Stimulated activated effector memory CD8-positive, alpha-beta T cell treated with anti-CD3 and anti-CD28 coated beads, Interleukin-12 subunit alpha, Interleukin-12 subunit beta, amount 100 ng/mL, for 72 hours (primary cell): ENCODE data around the gene TUBA3E.
A peak's percentile ranks its signal among the peaks of the same experiment; 100 is the strongest.
"Not testable (repeated sequence)": the region's sequence is repeated elsewhere in the genome, so short reads cannot be mapped to it uniquely, and the experiment has no call there.

Source experiments
- ATAC-seq: fragments of 150-1000 bp; cut with Tn5 transposase; 2 replicates; pipeline ENCODE4 v1.10.0; 2021
- DNase-seq, 2 donors: peaks; one replicate each; pipeline ENCODE4 v3.0.0; 2021 to 2022; ENCODE audit warnings: low spot score in 2 of 2
- H3K27ac Mint-ChIP-seq: one replicate; pipeline ENCODE4 v1.8.0; 2022; ENCODE audit warnings: mild to moderate bottlenecking, mixed read lengths
- H3K36me3 Mint-ChIP-seq: one replicate; pipeline ENCODE4 v1.8.0; 2022; ENCODE audit warnings: mild to moderate bottlenecking, mixed read lengths
- H3K4me1 Mint-ChIP-seq: one replicate; pipeline ENCODE4 v1.8.0; 2022; ENCODE audit warnings: mixed read lengths
- H3K4me3 Mint-ChIP-seq: one replicate; pipeline ENCODE4 v1.8.0; 2022; ENCODE audit warnings: mild to moderate bottlenecking, mixed read lengths
- H3K9me3 Mint-ChIP-seq: one replicate; pipeline ENCODE4 v1.8.0; 2022; ENCODE audit warnings: mixed read lengths

TUBA3E gene

DNA sequence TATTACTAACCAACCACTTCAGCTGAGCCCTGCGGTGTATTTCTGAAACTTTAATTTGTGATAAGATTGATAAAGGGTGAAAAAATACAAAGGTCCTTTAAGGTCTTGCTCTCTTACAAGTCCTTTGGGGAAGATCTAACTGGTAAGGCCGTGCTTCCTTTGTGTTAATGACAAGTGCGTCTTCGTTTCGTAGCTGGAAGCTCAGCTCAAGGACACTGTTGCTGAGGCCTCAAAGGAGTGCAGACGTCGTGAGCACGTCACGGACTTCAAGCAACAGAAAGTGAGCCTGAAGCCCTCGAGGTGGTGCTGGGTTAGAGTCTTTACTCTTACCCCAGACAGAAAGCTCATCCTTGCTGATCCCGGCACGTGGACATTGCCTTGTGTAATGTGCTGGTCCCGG is 8.8 kb upstream of the TUBA3E start:
- H3K9me3 Mint-ChIP-seq, H3K4me3 Mint-ChIP-seq, H3K36me3 Mint-ChIP-seq, H3K27ac Mint-ChIP-seq, H3K4me1 Mint-ChIP-seq, ATAC-seq, DNase-seq: not testable (repeated sequence)

DNA sequence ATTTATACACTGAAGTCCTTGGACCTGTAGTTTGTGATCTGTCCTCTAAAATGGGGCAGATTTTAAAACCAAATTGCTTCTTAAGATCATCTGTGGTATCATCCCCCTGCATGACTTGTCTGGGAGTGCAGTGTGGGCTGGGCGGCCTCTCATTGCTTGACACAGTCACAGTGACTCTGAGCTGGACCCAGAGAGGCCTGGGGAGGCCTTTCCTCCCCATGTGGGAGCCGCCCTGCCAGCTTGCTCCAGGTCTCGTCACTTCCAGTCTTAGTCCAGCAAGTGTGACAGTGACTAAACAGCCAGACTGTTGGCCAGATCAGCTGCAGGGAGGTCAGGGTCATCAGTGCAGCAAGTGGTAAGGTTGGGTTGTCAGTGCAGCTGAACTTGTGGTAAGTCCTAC is 4.9 kb upstream of the TUBA3E start:
- ATAC-seq, H3K4me1 Mint-ChIP-seq, H3K9me3 Mint-ChIP-seq, H3K27ac Mint-ChIP-seq, H3K36me3 Mint-ChIP-seq, H3K4me3 Mint-ChIP-seq, DNase-seq: not testable (repeated sequence)

DNA sequence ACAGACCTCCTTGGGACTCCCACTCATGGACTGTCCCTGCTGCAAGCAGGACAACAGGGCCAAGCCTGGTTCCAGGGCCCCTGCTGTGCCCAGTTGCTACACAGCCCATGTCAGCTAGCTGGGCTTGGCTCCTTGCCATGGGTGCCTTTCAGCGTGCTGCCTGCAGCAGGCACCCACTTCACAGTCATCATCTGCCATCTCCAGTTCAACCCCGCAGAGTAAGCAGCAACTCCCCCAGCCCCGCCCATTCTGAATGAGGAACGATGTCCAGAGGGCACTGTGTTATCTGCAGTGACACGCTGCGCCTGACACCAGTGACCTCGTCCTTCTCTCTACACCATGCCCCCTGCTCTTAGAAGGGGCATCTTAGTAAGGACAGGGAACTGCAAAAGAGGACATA is 4.3 kb upstream of the TUBA3E start:
- not testable (repeated sequence) for ATAC-seq, H3K9me3 Mint-ChIP-seq, H3K36me3 Mint-ChIP-seq, DNase-seq, H3K27ac Mint-ChIP-seq, H3K4me1 Mint-ChIP-seq, H3K4me3 Mint-ChIP-seq

DNA sequence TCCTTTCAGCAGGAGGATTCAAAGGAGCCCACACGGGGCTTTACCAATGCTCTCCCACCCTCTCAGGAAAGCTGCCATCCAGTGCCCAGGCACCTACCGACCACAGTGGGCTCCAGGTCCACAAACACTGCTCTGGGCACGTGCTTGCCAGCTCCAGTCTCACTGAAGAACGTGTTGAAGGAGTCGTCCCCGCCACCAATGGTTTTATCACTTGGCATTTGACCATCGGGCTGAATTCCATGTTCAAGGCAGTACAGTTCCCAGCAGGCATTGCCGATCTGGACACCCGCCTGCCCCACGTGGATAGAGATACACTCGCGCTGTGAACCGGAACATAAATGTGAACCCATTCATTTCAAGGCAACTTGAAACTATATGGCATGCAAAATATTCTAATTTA is 2.2 kb downstream of the TUBA3E start:
- not testable (repeated sequence) for H3K36me3 Mint-ChIP-seq, ATAC-seq, DNase-seq, H3K27ac Mint-ChIP-seq, H3K9me3 Mint-ChIP-seq, H3K4me1 Mint-ChIP-seq, H3K4me3 Mint-ChIP-seq

DNA sequence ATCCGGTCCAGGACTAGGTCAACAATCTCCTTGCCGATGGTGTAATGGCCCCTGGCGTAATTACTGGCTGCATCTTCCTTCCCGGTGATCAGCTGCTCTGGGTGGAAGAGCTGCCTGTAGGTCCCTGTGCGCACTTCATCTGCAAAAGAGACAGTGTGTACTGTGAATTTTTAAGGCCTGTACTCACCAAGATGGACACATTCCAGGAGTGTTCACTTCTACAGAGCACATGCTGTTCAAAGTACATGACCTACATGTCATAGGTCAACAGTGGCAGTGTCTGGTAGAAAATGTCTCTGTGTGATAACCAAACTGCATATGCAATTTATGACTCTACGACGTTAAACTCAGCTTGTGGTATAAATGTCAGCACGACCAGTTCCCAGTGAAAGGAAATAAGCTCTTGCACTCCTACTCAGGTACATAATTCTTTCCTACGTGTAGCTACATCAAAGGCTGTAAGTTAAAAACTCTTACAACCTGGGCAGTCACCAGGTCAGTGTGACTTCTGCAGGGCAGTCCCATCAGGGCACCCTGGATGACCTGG is 3.1 kb downstream of the TUBA3E start:
- not testable (repeated sequence) for H3K9me3 Mint-ChIP-seq, ATAC-seq, H3K4me1 Mint-ChIP-seq, H3K4me3 Mint-ChIP-seq, H3K27ac Mint-ChIP-seq
- H3K36me3 Mint-ChIP-seq: peaks cover 14% of the 10 kb centered on the region
- DNase-seq: peak in 1 of 2 donors; percentile 25

DNA sequence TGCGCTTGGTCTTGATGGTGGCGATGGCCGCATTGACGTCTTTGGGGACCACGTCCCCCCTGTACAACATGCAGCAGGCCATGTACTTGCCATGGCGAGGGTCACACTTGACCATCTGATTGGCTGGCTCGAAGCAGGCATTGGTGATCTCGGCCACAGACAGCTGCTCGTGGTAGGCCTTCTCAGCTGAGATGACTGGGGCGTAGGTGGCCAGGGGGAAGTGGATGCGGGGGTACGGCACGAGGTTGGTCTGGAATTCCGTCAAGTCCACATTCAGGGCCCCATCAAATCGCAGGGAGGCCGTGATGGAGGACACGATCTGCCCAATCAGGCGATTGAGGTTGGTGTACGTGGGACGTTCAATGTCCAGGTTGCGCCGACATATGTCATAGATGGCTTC is 4.4 kb downstream of the TUBA3E start:
- H3K4me3 Mint-ChIP-seq, ATAC-seq, H3K9me3 Mint-ChIP-seq, H3K27ac Mint-ChIP-seq, H3K4me1 Mint-ChIP-seq: not testable (repeated sequence)
- peak in 1 of 2 donors; percentile 45 for DNase-seq
- peaks cover 14% of the 10 kb centered on the region for H3K36me3 Mint-ChIP-seq

DNA sequence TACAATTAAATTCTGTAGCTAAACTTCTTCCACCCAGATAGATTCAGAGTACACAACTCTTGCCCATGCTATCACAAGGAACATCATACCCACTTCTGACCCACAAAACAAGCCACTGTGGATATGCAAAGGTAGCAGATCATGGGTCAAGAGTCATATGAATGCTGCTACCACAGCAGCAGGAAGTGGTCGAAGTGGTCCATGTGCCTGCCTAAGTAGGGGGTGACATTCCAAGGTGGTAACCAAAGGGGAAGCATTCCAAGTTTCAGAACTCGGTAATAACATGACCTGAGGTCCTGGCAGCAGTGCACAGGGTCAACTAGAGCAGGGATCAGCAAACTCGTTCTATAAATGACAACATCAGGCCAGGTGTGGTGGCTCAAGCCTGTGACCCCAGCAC is 5.8 kb downstream of the TUBA3E start:
- H3K27ac Mint-ChIP-seq, H3K4me1 Mint-ChIP-seq, H3K9me3 Mint-ChIP-seq, H3K4me3 Mint-ChIP-seq, ATAC-seq: not testable (repeated sequence)
- DNase-seq: peak in 1 of 2 donors; percentile 38
- peaks cover 14% of the 10 kb centered on the region for H3K36me3 Mint-ChIP-seq

DNA sequence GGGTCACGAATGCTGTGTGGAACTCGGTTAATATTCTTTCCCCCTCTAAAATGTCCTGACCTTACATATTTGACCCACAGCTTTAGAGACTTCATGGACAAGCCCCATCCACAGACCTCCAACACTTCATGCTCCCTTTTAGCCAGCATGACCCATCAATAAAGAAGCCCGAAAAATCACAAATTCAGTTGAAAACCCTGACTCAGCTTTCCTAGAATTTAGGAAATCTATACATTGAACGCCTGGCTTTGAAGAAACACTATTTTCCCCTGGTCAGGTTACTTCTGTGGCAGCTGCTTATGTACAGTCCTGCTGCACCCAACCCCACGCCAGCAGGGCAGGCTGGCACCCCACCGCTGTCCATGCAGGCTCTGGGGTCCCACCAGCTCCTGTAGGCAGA is 6.9 kb downstream of the TUBA3E start:
- not testable (repeated sequence) for ATAC-seq, H3K4me1 Mint-ChIP-seq, H3K9me3 Mint-ChIP-seq, H3K4me3 Mint-ChIP-seq, H3K27ac Mint-ChIP-seq
- peak in 1 of 2 donors; percentile 29 for DNase-seq
- peaks cover 17% of the 10 kb centered on the region for H3K36me3 Mint-ChIP-seq

DNA sequence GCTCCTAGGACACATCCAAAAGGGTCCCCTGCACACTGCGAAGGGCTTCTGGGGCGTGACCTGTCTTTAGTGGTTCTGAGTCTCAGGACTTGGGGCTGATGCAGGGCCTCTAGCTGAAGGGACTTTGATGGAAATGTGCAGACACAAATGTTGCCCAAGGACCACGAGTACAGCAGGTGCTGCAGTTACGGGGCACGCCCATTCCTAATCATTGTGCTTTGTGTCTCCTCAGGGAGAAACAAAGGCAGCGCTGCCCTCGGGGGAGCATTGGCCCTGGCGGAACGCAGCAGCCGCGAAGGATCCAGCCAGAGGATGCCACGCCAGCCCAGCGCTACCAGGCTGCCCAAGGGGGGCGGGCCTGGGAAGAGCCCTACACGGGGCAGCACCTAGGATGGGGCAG is 8.0 kb downstream of the TUBA3E start:
- ATAC-seq: no peak
- no peak overlapping the region for H3K4me3 Mint-ChIP-seq

DNA sequence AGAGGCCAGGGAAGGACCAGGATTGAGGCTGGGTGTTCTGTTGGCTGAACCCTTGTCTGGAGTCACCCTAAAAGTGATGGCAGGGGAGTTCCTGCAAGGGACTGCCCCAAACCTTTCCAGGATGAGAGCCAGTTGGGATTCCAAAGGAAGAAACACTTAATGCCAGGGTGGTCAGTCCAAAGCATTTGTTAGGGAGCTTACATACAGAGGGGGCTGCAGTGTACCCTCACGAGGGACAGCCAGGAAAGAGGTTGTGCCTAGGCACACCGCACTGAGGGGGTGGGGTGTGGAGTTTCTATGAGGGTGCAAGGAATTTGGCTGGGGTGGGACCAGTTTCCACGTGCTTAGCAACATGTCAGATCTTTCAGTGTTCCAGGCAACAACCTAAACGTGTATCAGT is 9.3 kb downstream of the TUBA3E start:
- not testable (repeated sequence) for H3K4me1 Mint-ChIP-seq, ATAC-seq, DNase-seq, H3K4me3 Mint-ChIP-seq, H3K9me3 Mint-ChIP-seq, H3K27ac Mint-ChIP-seq
- peaks cover 30% of the 10 kb centered on the region for H3K36me3 Mint-ChIP-seq

More for the DNA sequence above, 8.0 kb downstream of the TUBA3E start:
- Mint-ChIP-seq H3K36me3 (peaks cover 23% of the 10 kb centered on the region), H3K9me3 (no peaks in the 10 kb centered on the region), H3K27ac (no peak overlapping the region), H3K4me1 (peaks cover 7% of the 10 kb centered on the region)
- DNase-seq: peak in 1 of 2 donors; percentile 43

DNA sequence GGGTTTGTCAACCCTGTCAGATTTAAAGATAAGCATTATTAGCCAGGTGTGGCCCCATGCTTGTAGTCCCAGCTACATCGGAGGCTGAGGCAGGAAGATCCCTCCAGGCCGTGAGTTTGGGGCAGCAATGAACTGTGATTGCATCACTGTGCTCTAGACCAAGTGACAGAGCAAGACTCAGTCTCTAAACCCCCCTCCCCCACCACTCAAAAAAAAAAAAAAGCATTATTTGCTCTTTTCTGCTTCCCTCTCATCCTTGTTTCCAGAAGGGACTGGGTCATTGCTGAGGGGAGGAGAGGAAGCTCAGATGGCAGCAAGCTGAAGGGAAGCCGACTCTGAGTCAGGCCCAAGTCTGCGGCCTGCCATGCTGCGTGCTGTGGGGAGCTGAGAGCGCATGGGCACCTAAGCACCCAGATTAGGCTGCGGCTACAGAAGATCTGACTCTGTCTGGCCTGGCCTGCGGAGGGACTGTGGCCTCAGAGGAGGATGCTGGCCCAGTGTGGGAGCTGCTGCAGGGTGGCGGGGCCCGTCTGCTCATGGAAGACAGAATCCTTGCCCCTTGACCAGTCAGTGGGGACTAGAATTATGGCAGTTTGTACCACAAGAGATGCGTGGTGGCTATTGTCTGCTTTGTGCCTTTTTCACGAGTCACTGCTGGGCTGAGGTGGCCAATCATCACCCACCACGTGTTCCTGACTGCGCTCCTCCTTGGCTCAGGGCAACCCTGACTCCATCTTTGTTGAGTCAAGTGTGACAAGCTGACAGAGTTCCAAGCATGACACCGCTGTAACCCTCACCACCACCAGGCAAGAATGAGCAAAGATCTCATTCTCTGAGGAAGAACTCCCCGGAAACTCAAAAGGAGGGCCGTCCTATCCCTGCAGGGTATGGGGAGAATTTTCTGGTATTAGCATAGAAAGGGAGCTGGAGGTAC is 10.1 kb downstream of the TUBA3E start:
- H3K4me3 Mint-ChIP-seq, ATAC-seq, H3K27ac Mint-ChIP-seq, DNase-seq, H3K9me3 Mint-ChIP-seq: not testable (repeated sequence)
- Mint-ChIP-seq H3K4me1 (peaks cover 18% of the 10 kb centered on the region), H3K36me3 (peaks cover 34% of the 10 kb centered on the region)

DNA sequence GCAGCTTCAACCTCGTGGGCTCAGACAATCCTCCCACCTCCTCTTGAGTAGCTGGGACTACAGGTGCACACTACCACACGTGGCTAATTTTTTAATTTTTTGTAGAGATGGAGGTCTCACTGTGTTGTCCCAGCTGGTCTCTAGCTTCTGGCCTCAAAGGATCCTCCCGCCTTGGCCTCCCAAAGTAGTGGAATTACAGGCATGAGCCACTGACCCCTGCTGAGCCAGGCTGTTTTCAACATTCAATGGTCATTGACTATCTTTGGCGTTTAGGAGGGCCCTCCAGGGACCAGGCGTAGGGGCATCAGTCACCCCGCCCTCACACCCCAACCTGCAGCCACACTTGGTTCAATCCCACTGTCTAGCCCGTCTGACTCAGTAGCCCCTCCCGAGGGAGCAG is 11.0 kb downstream of the TUBA3E start:
- H3K27ac Mint-ChIP-seq: no peak overlapping the region
- H3K9me3 Mint-ChIP-seq: no peaks in the 10 kb centered on the region

DNA sequence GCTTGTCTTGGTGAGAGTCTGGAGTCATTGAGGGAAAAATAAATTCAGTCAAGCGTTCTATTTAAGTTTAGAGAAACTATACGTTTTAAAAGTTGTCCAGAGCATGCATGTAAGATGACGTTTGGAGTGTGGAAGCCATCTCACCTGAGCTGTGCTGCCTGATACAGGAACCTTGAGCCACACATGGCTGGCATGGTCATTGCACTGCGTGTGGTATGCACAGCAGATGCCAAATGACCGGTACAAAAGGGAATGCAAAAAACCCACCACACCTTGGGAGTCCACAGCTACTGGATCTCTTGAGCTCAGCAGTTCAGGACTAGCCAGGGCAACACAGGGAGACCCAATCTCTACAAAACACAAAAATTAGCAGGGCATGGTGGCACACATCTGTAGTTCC is 11.8 kb downstream of the TUBA3E start:
- H3K9me3 Mint-ChIP-seq: no peaks in the 10 kb centered on the region
- peaks cover 39% of the 10 kb centered on the region for H3K36me3 Mint-ChIP-seq
- H3K4me3 Mint-ChIP-seq: no peak overlapping the region
- DNase-seq (no peak), ATAC-seq (no peak)
- peak overlapping the region; percentile 74 for H3K27ac Mint-ChIP-seq
- peaks cover 19% of the 10 kb centered on the region for H3K4me1 Mint-ChIP-seq

More for the DNA sequence above, 11.0 kb downstream of the TUBA3E start:
- DNase-seq (no peak), ATAC-seq (no peak)
- Mint-ChIP-seq H3K4me1 (peaks cover 19% of the 10 kb centered on the region), H3K4me3 (no peak overlapping the region), H3K36me3 (peaks cover 36% of the 10 kb centered on the region)

DNA sequence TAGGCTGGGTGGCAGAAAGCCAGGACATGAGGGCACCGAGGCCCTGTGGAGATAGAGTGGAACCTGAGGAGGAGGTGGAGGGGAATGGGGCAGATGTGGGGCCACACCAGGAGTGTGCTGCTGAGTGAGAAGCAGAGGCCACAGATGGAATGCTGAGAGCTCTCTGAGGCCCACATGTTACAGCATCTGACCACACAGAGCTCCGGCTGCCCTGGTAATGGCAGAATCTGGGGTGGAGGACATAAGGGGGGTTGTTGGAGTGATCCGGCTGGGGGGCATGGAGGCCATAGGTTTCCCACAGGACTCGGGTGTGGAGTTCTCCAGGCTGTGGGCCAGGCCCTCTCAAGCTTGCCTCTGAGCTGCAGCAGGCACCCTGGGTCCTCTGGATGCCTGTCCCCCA is 12.3 kb downstream of the TUBA3E start:
- Mint-ChIP-seq H3K36me3 (peaks cover 39% of the 10 kb centered on the region), H3K4me3 (no peak overlapping the region), H3K27ac (peak overlapping the region; percentile 74), H3K4me1 (peaks cover 22% of the 10 kb centered on the region), H3K9me3 (no peaks in the 10 kb centered on the region)
- ATAC-seq (no peak), DNase-seq (no peak)

DNA sequence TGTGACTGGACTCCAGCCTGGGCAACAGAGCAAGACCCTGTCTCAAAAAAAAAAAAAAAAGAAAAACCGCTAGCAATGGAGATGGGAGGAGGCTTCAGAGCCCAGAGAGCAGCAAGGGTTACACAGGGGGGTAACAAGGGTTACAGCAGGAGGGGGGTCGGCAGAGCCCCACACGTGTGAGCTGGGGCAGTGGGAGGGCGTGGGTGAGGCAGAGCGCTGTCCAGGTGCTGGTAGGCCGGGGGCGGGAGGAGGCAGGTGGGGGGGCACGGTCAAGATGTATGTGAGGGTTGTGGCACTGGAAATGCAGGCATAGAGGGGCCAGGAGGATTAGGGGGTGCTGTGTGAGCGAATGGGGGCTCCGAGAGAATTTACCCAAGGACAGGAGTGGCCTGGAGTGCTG is 12.8 kb downstream of the TUBA3E start:
- Mint-ChIP-seq H3K4me1 (peaks cover 24% of the 10 kb centered on the region), H3K27ac (peak overlapping the region; percentile 89), H3K4me3 (no peak overlapping the region), H3K9me3 (no peaks in the 10 kb centered on the region), H3K36me3 (peaks cover 36% of the 10 kb centered on the region)
- ATAC-seq (no peak), DNase-seq (no peak)
